Stimulated activated effector memory CD8-positive, alpha-beta T cell treated with anti-CD3 and anti-CD28 coated beads, Interleukin-12 subunit alpha, Interleukin-12 subunit beta, amount 100 ng/mL, for 72 hours (primary cell): ENCODE measurements around the gene PCDHA1.
"Not testable (repeated sequence)": the region's sequence is repeated elsewhere in the genome, so short reads cannot be mapped to it uniquely, and the experiment has no call there.

Experiments used
- ATAC-seq: fragments of 150-1000 bp; cut with Tn5 transposase; 2 replicates; pipeline ENCODE4 v1.10.0; 2021
- DNase-seq, 2 donors: peaks; one replicate each; pipeline ENCODE4 v3.0.0; 2021 to 2022; ENCODE audit warnings: low spot score in 2 of 2
- H3K27ac Mint-ChIP-seq: one replicate; pipeline ENCODE4 v1.8.0; 2022; ENCODE audit warnings: mild to moderate bottlenecking, mixed read lengths
- H3K36me3 Mint-ChIP-seq: one replicate; pipeline ENCODE4 v1.8.0; 2022; ENCODE audit warnings: mild to moderate bottlenecking, mixed read lengths
- H3K4me1 Mint-ChIP-seq: one replicate; pipeline ENCODE4 v1.8.0; 2022; ENCODE audit warnings: mixed read lengths
- H3K4me3 Mint-ChIP-seq: one replicate; pipeline ENCODE4 v1.8.0; 2022; ENCODE audit warnings: mild to moderate bottlenecking, mixed read lengths
- H3K9me3 Mint-ChIP-seq: one replicate; pipeline ENCODE4 v1.8.0; 2022; ENCODE audit warnings: mixed read lengths

PCDHA1 gene

GRCh38 chr5:140857987-140858240, 72.0 kb downstream of the PCDHA1 start:
- DNase-seq (no peak), ATAC-seq (no peak)
- Mint-ChIP-seq H3K36me3 (no peaks in the 10 kb centered on the region), H3K9me3 (no peaks in the 10 kb centered on the region), H3K27ac (no peak overlapping the region), H3K4me3 (no peak overlapping the region), H3K4me1 (no peaks in the 10 kb centered on the region)

GRCh38 chr5:140862441-140863295, 76.7 kb downstream of the PCDHA1 start:
- no peak for ATAC-seq
- Mint-ChIP-seq H3K36me3 (no peaks in the 10 kb centered on the region), H3K4me1 (no peaks in the 10 kb centered on the region), H3K9me3 (peaks cover 3% of the 10 kb centered on the region), H3K4me3 (no peak overlapping the region), H3K27ac (no peak overlapping the region)
- DNase-seq, result no peak

GRCh38 chr5:140868721-140869554, 83.0 kb downstream of the PCDHA1 start, which contains the start of gene PCDHA11:
PCDHA11 (plus strand) TSS chr5:140868957; CDS start chr5:140869104, 147 bp downstream.
- ATAC-seq (no peak), DNase-seq (no peak)
- Mint-ChIP-seq H3K4me3 (no peak within 1 kb of the TSS), H3K36me3 (no peaks in the 10 kb centered on the region), H3K4me1 (no peaks in the 10 kb centered on the region), H3K9me3 (peaks cover 3% of the 10 kb centered on the region), H3K27ac (no peak within 1 kb of the TSS)

GRCh38 chr5:140869555-140869886, 83.6 kb downstream of the PCDHA1 start:
- ATAC-seq, result no peak
- DNase-seq, result no peak
- Mint-ChIP-seq H3K4me1 (no peaks in the 10 kb centered on the region), H3K9me3 (peaks cover under 1% of the 10 kb centered on the region), H3K4me3 (no peak overlapping the region), H3K27ac (no peak overlapping the region), H3K36me3 (no peaks in the 10 kb centered on the region)

GRCh38 chr5:140870221-140871201, 84.6 kb downstream of the PCDHA1 start:
- Mint-ChIP-seq H3K4me1 (no peaks in the 10 kb centered on the region), H3K4me3 (no peak overlapping the region), H3K9me3 (no peaks in the 10 kb centered on the region), H3K27ac (no peak overlapping the region), H3K36me3 (no peaks in the 10 kb centered on the region)
- ATAC-seq (no peak), DNase-seq (no peak)

GRCh38 chr5:140875085-140876065, 89.4 kb downstream of the PCDHA1 start, which contains the start of gene PCDHA12:
PCDHA12 (plus strand) TSS chr5:140875308; CDS start chr5:140875473, 165 bp downstream.
- no peaks in the 10 kb centered on the region for H3K4me1 Mint-ChIP-seq
- DNase-seq (no peak), ATAC-seq (no peak)
- no peaks in the 10 kb centered on the region for H3K36me3 Mint-ChIP-seq
- H3K27ac Mint-ChIP-seq, result no peak within 1 kb of the TSS
- H3K9me3 Mint-ChIP-seq, result peaks cover 5% of the 10 kb centered on the region
- H3K4me3 Mint-ChIP-seq, result no peak within 1 kb of the TSS

GRCh38 chr5:140876541-140877261, 90.8 kb downstream of the PCDHA1 start:
- not testable (repeated sequence) for H3K27ac Mint-ChIP-seq, H3K9me3 Mint-ChIP-seq, H3K36me3 Mint-ChIP-seq, DNase-seq, ATAC-seq, H3K4me1 Mint-ChIP-seq, H3K4me3 Mint-ChIP-seq

- no peaks in the 10 kb centered on the region for H3K4me1 Mint-ChIP-seq
These were observed 91.3 kb downstream of the PCDHA1 start for GRCh38 chr5:140877262-140877581.

GRCh38 chr5:140881889-140882590, 96.1 kb downstream of the PCDHA1 start, which contains the start of gene PCDHA13:
PCDHA13 (plus strand) TSS chr5:140882124; CDS start chr5:140882269, 145 bp downstream.
- Mint-ChIP-seq H3K4me1 (no peaks in the 10 kb centered on the region), H3K36me3 (no peaks in the 10 kb centered on the region), H3K27ac (no peak within 1 kb of the TSS), H3K9me3 (peaks cover 8% of the 10 kb centered on the region), H3K4me3 (no peak within 1 kb of the TSS)
- DNase-seq, result no peak
- ATAC-seq, result no peak

More at GRCh38 chr5:140877262-140877581, 91.3 kb downstream of the PCDHA1 start:
- DNase-seq (no peak), ATAC-seq (no peak)
- H3K36me3 Mint-ChIP-seq, result no peaks in the 10 kb centered on the region
- H3K27ac Mint-ChIP-seq, result no peak overlapping the region
- H3K9me3 Mint-ChIP-seq, result peaks cover 8% of the 10 kb centered on the region
- H3K4me3 Mint-ChIP-seq, result no peak overlapping the region

GRCh38 chr5:140882591-140882899, 96.6 kb downstream of the PCDHA1 start:
- H3K36me3 Mint-ChIP-seq, result no peaks in the 10 kb centered on the region
- no peaks in the 10 kb centered on the region for H3K4me1 Mint-ChIP-seq
- H3K9me3 Mint-ChIP-seq, result peaks cover 10% of the 10 kb centered on the region
- no peak for ATAC-seq
- DNase-seq, result no peak
- no peak overlapping the region for H3K4me3 Mint-ChIP-seq
- H3K27ac Mint-ChIP-seq, result no peak overlapping the region

- Mint-ChIP-seq H3K4me1 (no peaks in the 10 kb centered on the region), H3K36me3 (no peaks in the 10 kb centered on the region), H3K9me3 (peaks cover 10% of the 10 kb centered on the region), H3K27ac (no peak overlapping the region), H3K4me3 (no peak overlapping the region)
- DNase-seq (no peak), ATAC-seq (no peak)
These were observed 97.4 kb downstream of the PCDHA1 start for GRCh38 chr5:140883373-140883772.

GRCh38 chr5:140883927-140884697, 98.2 kb downstream of the PCDHA1 start:
- Mint-ChIP-seq H3K27ac (no peak overlapping the region), H3K36me3 (no peaks in the 10 kb centered on the region), H3K4me3 (no peak overlapping the region), H3K4me1 (no peaks in the 10 kb centered on the region), H3K9me3 (peaks cover 6% of the 10 kb centered on the region)
- no peak for ATAC-seq
- no peak for DNase-seq

- H3K9me3 Mint-ChIP-seq, result peaks cover 5% of the 10 kb centered on the region
- no peaks in the 10 kb centered on the region for H3K36me3 Mint-ChIP-seq
- H3K4me1 Mint-ChIP-seq, result no peaks in the 10 kb centered on the region
- no peak overlapping the region for H3K27ac Mint-ChIP-seq
- H3K4me3 Mint-ChIP-seq, result no peak overlapping the region
- ATAC-seq, result peak; percentile 26
- DNase-seq, result no peak
These were observed 130.4 kb downstream of the PCDHA1 start for GRCh38 chr5:140916325-140916724.
